GM23338 (cell line): ENCODE measurements around the gene NTM. TPM values are rescaled to one million over a fixed set of nuclear protein-coding genes. Genes with fewer than 3 reads are reported as not detected.

Experiments used
- ATAC-seq: fragments of 200-7000 bp; cut with Tn5 transposase; 3 replicates; pipeline ENCODE4 v1.9.1; 2020
- DNase-seq: peaks from one replicate; pipeline ENCODE4 v3.0.0-alpha.2; 2015; ENCODE audit warnings: low spot score
- H2AFZ ChIP-seq: fragments of 200-600 bp; sonication (generic); 2 replicates; pipeline ENCODE4 v1.8.0; 2016; ENCODE audit warnings: antibody characterized with exemption, mild to moderate bottlenecking, moderate library complexity
- H3F3A ChIP-seq: fragments of 200-600 bp; sonication (generic); replicated peaks from 2 replicates; pipeline ENCODE4 v1.8.0; 2017; ENCODE audit warnings: antibody characterized with exemption, mixed run types, low read depth
- H3K27ac ChIP-seq: fragments of 200-600 bp; sonication (generic); 2 replicates; pipeline ENCODE4 v1.6.1; 2016; ENCODE audit warnings: low read depth
- H3K27me3 ChIP-seq: fragments of 200-600 bp; sonication (generic); 2 replicates; pipeline ENCODE4 v1.8.0; 2016; ENCODE audit warnings: mild to moderate bottlenecking, mixed run types, moderate library complexity; ENCODE audit not compliant: insufficient read depth
- H3K36me3 ChIP-seq: fragments of 200-600 bp; sonication (generic); 2 replicates; pipeline ENCODE4 v1.8.0; 2016; ENCODE audit warnings: mild to moderate bottlenecking; ENCODE audit not compliant: insufficient read depth
- H3K4me1 ChIP-seq: fragments of 200-600 bp; sonication (generic); 2 replicates; pipeline ENCODE4 v1.8.0; 2016; ENCODE audit warnings: mild to moderate bottlenecking, moderate library complexity; ENCODE audit not compliant: insufficient read depth
- H3K4me2 ChIP-seq: fragments of 200-600 bp; sonication (generic); 2 replicates; pipeline ENCODE4 v1.7.1; 2017; ENCODE audit warnings: mixed run types
- H3K4me3 ChIP-seq: fragments of 200-600 bp; sonication (generic); 2 replicates; pipeline ENCODE4 v1.6.1; 2016; ENCODE audit warnings: mixed run types
- H3K79me2 ChIP-seq: fragments of 200-600 bp; sonication (generic); replicated peaks from 2 replicates; pipeline ENCODE4 v1.8.0; 2017; ENCODE audit warnings: mild to moderate bottlenecking; ENCODE audit not compliant: insufficient read depth
- H3K9me2 ChIP-seq: fragments of 200-600 bp; sonication (generic); 2 replicates; pipeline ENCODE4 v1.8.0; 2017; ENCODE audit not compliant: insufficient read depth
- H4K20me1 ChIP-seq: fragments of 200-600 bp; sonication (generic); replicated peaks from 2 replicates; pipeline ENCODE4 v1.8.0; 2017; ENCODE audit warnings: mild to moderate bottlenecking; ENCODE audit not compliant: insufficient read depth
- H3K27ac Mint-ChIP-seq: 2 replicates; pipeline ENCODE4 v1.8.0; 2020; ENCODE audit warnings: inconsistent platforms, mild to moderate bottlenecking, moderate library complexity, mixed read lengths
- H3K27me3 Mint-ChIP-seq: 3 replicates; pipeline ENCODE4 v1.8.0; 2022; ENCODE audit warnings: low read depth, mild to moderate bottlenecking, moderate library complexity, mixed read lengths, inconsistent platforms; ENCODE audit not compliant: insufficient read depth, poor library complexity
- H3K36me3 Mint-ChIP-seq: 3 replicates; pipeline ENCODE4 v1.8.0; 2021; ENCODE audit warnings: low read depth, mild to moderate bottlenecking, inconsistent platforms, moderate library complexity, mixed read lengths
- H3K4me1 Mint-ChIP-seq: 3 replicates; pipeline ENCODE4 v1.8.0; 2020; ENCODE audit warnings: mild to moderate bottlenecking, inconsistent platforms, mixed read lengths
- H3K4me3 Mint-ChIP-seq: 3 replicates; pipeline ENCODE4 v1.8.0; 2021; ENCODE audit warnings: moderate library complexity, mild to moderate bottlenecking, inconsistent platforms, mixed read lengths
- H3K9me3 Mint-ChIP-seq: 3 replicates; pipeline ENCODE4 v1.8.0; 2020; ENCODE audit warnings: moderate library complexity, mild to moderate bottlenecking, inconsistent platforms, mixed read lengths
- CTCF ChIP-seq, 2 experiments: fragments of 200-600 bp in 1 of 2; sonication (generic) in 1 of 2; conservative IDR thresholded peaks; 2 replicates each; pipeline versions ENCODE4 v1.5.1 to v1.6.1; 2016 to 2017; ENCODE audit warnings: antibody characterized with exemption in 2 of 2, low read depth in 2 of 2, mild to moderate bottlenecking in 2 of 2, moderate library complexity in 1 of 2
- EZH2 ChIP-seq: fragments of 200-600 bp; sonication (generic); IDR thresholded peaks from one replicate; pipeline ENCODE4 v1.8.0; 2017; ENCODE audit warnings: antibody characterized with exemption, mild to moderate bottlenecking, low read depth; ENCODE audit not compliant: unreplicated experiment
- EZH2phosphoT487 ChIP-seq: fragments of 200-600 bp; sonication (generic); IDR thresholded peaks from one replicate; pipeline ENCODE4 v1.8.1; 2018; ENCODE audit warnings: antibody characterized with exemption; ENCODE audit not compliant: unreplicated experiment
- JUNB ChIP-seq: IDR thresholded peaks from one replicate; pipeline ENCODE4 v1.6.1; 2016; ENCODE audit warnings: antibody characterized with exemption; ENCODE audit not compliant: unreplicated experiment
- ZNF114 ChIP-seq: fragments of 250-450 bp; sonication (Bioruptor Pico); IDR thresholded peaks from 2 replicates; pipeline ENCODE4 v1.5.0; 2020; ENCODE audit warnings: mild to moderate bottlenecking, moderate library complexity
- ZNF462 ChIP-seq: fragments of 250-450 bp; sonication (Bioruptor Pico); IDR thresholded peaks from 2 replicates; pipeline ENCODE4 v1.5.0; 2020; ENCODE audit warnings: mild to moderate bottlenecking, moderate library complexity
- polyA plus RNA-seq: library from polyadenylated mRNA; unstranded; fragments of >200 nt; fragmentation: Nextera tagmentation; extraction: Ambion mirVana; gene quantifications from 2 replicates; pipeline ENCODE4 v1.2.1, GENCODE V29; 2016
- total RNA-seq: library from RNA; depleted of rRNA; stranded (reverse); fragments of >200 nt; shearing (Covaris generic); gene quantifications from 2 replicates; pipeline ENCODE4 v1.2.3, GENCODE V29; 2014

The NTM gene
- total and polyA plus RNA-seq, 2 experiments from 2014 or later: 10.6 to 14.6 TPM

GRCh38 chr11:131695889-131696429, 325.5 kb downstream of the NTM start (continued):
- no peak for TF ChIP-seq ZNF462 (CRISPR knock-in tag)
- no peak for TF ChIP-seq ZNF114 (CRISPR knock-in tag)
- no peak for TF ChIP-seq JUNB

DNA sequence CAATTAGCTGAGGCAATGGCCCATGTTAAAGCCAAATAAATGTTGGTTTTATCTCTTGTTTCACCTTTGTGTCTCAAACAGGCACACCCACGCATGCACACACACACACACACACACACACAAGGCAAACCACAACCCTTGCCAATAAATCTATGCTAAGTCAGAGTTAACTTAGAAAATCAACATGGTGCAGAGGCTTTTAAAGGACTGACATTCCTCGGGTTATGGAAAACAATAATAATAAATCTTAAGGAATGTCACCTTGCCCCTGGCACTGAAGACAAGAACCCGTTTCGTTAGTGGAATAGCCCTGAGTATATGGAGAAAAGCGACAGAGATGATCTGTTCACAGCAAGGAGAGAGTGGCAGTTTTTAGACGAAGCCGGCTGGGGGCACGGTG, 326.3 kb downstream of the NTM start:
- no peak for DNase-seq

DNA sequence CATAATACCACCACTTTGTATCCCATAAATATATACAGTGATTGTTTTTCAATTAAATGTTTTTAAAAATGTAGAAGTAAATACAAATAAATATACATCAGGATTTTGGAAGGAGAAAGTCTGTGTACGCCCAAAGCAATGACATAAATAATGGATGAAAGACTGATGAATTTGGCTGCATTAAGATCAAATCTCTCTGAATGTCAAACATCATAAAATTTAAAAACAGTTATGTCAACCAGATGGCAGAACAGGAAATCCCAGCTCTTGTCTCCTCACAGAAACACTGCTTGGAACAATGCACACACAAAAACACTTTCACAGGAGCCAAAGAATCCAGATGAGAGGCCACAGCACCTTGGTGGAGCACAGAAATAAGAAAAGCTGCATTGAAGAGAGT, 332.9 kb downstream of the NTM start:
- no peaks in the 10 kb centered on the region for H4K20me1 ChIP-seq
- no peaks in the 10 kb centered on the region for H3K4me1 ChIP-seq
- H3K27me3 Mint-ChIP-seq: peaks cover 3% of the 10 kb centered on the region
- DNase-seq: no peak
- no peak overlapping the region for H3K4me3 Mint-ChIP-seq
- peaks cover 9% of the 10 kb centered on the region for H3K36me3 Mint-ChIP-seq
- no peaks in the 10 kb centered on the region for H3K27me3 ChIP-seq
- TF ChIP-seq CTCF (conservative IDR thresholded peaks at IDR 0.05; ENCODE audit: low read depth in 2 of 2) (no peak), EZH2 (no peak)
- H3F3A ChIP-seq: no peaks in the 10 kb centered on the region
- H3K9me3 Mint-ChIP-seq: peaks cover 16% of the 10 kb centered on the region
- no peak overlapping the region for H3K27ac Mint-ChIP-seq
- no peak overlapping the region for H2AFZ ChIP-seq
- no peak overlapping the region for H3K4me2 ChIP-seq
- H3K4me3 ChIP-seq: no peak overlapping the region
- H3K9me2 ChIP-seq: no peaks in the 10 kb centered on the region; the same call in 1 of the 2 replicates
- no peaks in the 10 kb centered on the region for H3K36me3 ChIP-seq
- no peak for ATAC-seq
- H3K79me2 ChIP-seq: no peaks in the 10 kb centered on the region
- H3K27ac ChIP-seq: no peak overlapping the region
- H3K4me1 Mint-ChIP-seq: no peaks in the 10 kb centered on the region

More for the DNA sequence above, 326.3 kb downstream of the NTM start:
- Histone ChIP-seq H2AFZ (no peak overlapping the region), H3K27me3 (peaks cover 36% of the 10 kb centered on the region), H3K4me2 (no peak overlapping the region), H3K4me1 (peaks cover 3% of the 10 kb centered on the region; the same call in 1 of the 2 replicates), H3K27ac (no peak overlapping the region), H3F3A (no peaks in the 10 kb centered on the region), H3K36me3 (no peaks in the 10 kb centered on the region), H3K9me2 (no peaks in the 10 kb centered on the region), H3K4me3 (no peak overlapping the region), H4K20me1 (no peaks in the 10 kb centered on the region), H3K79me2 (no peaks in the 10 kb centered on the region)
- H3K27ac Mint-ChIP-seq: no peak overlapping the region
- H3K36me3 Mint-ChIP-seq: no peaks in the 10 kb centered on the region
- TF ChIP-seq EZH2phosphoT487 (no peak), JUNB (no peak)
- no peak overlapping the region for H3K4me3 Mint-ChIP-seq
- H3K9me3 Mint-ChIP-seq: no peaks in the 10 kb centered on the region
- H3K27me3 Mint-ChIP-seq: peaks cover 25% of the 10 kb centered on the region
- peaks cover 7% of the 10 kb centered on the region for H3K4me1 Mint-ChIP-seq
- ATAC-seq: no peak
